ENCODE results near the gene TBC1D24.
"Not testable (repeated sequence)": the region's sequence is repeated elsewhere in the genome, so short reads cannot be mapped to it uniquely, and the experiment has no call there.

TBC1D24 gene

GRCh38 chr16:2518823-2519710 is 44.1 kb downstream of the TBC1D24 start:
- DNase-seq = no peak

DNA sequence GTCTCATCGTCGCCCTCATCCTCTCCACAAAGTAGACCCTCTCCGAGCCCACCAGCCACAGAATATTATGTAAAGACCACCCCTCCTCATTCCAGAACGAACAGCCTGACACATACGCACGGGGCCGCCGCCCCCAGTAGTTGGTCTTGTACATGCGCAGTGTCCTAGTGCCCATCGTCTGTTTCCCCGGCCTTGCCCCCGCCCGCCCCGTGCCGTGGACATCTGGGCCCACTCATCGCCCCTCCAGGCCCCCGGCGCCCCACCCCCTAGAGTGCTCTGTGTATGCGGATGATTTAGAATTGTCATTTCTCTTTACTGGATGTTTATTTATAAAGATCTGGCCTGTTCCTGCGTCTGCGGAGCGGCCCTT is 44.8 kb downstream of the TBC1D24 start:
- DNase-seq = no peak

DNA sequence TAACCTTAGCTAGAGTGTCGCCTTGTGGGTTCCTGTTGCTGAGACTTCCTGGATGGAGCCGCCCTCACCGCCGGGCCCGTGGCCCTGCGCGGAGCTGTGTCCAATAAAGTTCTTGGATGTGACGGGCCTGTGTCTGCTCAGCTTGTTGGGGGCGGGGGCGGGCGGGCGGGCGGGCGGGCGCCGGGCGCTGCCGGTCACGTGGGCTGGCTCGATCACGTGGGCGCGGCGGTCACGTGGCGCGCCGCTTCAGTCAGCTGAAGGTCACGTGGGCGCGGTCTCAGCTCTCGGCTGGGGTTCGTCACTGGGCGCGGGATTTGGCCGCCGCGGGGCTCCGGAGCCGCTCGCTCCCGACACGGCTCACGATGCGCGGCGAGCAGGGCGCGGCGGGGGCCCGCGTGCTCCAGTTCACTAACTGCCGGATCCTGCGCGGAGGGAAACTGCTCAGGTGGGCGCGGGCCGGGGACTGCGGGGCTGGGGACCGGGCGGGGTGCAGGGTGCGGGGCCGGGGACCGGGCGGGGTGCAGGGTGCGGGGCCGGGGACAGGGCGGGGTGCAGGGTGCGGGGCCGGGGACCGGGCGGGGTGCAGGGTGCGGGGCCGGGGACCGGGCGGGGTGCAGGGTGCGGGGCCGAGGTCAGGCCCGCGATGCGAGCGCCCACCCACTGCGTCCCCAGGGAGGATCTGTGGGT is 45.3 kb downstream of the TBC1D24 start, which contains the start of gene AMDHD2:
Gene AMDHD2, plus strand, starts transcription at position 275 of the 687 bp plus-strand sequence. Its CDS starts 88 bp downstream, at position 363.
- peak; percentile 86 for DNase-seq

DNA sequence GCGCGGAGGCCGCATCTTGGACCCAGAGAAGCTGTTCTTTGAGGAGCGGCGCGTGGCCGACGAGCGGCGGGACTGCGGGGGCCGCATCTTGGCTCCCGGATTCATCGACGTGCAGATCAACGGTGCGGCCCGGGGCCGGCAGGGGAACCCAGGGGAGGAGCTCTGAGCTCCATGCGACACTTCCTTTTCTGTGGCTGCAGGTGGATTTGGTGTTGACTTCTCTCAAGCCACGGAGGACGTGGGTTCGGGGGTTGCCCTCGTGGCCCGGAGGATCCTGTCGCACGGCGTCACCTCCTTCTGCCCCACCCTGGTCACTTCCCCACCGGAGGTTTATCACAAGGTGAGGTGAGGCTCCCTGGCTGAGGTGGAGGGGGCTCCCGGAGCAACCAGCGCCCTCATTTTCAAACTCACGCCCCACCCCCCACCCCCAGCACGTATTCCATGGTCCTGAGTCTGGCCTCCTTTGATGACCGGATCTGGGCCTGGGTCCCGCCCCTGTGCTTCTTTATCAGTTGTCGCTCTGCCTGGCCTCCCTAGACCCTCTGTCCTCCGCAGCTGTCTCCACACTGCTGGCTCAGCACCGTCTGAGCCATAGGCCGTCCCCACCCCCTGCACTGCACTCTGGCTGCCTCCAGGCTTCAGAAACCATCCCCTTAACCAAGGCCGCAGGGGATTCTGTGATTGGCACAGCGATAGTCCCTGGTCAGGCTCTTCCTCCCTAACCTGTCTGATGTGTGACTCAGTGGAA is 46.0 kb downstream of the TBC1D24 start:
- peak; percentile 57 for DNase-seq

DNA sequence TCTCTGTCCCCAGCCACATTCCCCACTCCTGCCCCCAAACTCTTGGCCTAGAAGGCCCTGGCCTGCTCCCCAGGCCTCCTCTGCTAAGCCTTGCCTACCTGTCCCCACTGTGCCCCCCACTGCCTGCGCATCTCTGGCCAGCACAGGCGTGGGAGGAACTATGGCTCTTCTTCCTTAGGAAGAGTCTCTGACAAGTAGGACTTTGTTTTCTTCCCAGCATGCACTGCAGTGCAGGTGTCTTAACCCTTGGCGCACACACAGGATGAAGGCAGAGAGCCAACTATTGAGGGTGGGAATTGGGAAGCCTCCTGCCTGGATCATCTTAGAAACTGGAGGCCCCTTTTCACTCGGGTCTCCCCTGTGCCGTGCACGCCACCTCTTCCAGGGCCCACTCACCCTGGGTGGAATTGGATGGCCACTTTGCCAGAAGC is 48.9 kb downstream of the TBC1D24 start:
- DNase-seq = no peak

GRCh38 chr16:2524339-2524938 is 49.5 kb downstream of the TBC1D24 start:
- no peak for DNase-seq

DNA sequence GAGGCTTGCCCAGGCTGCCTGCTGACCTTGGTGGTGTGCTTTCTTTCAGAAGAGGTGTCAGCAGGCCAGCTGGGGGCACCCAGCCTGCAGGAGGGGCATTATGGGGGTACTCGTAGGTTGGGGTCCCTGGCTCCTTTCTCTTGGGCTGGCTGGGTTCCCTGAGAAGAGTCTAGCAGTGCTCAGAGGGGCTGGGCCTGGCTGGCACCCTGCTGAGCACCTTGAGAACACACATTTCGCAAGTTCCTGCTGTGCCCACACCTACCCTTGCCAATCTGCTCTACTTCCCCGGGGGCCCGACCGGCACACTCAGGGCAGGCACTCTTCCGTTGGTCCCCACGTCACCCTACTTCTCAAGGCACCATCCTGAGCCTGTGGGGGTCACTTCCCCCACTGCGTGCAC is 51.2 kb downstream of the TBC1D24 start:
- no peak for DNase-seq

- no peak for DNase-seq
Measured at GRCh38 chr16:2527071-2527783, 52.3 kb downstream of the TBC1D24 start.

DNA sequence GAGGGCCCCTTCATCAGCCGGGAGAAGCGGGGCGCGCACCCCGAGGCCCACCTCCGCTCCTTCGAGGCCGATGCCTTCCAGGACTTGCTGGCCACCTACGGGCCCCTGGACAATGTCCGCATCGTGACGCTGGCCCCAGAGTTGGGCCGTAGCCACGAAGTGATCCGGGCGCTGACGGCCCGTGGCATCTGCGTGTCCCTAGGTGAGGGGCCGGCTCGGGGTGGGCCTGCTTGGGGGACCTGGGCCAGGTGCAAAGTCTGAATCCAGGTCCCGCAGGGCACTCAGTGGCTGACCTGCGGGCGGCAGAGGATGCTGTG is 52.8 kb downstream of the TBC1D24 start:
- DNase-seq = no peak

GRCh38 chr16:2528161-2529060 is 53.5 kb downstream of the TBC1D24 start:
- no peak for DNase-seq

DNA sequence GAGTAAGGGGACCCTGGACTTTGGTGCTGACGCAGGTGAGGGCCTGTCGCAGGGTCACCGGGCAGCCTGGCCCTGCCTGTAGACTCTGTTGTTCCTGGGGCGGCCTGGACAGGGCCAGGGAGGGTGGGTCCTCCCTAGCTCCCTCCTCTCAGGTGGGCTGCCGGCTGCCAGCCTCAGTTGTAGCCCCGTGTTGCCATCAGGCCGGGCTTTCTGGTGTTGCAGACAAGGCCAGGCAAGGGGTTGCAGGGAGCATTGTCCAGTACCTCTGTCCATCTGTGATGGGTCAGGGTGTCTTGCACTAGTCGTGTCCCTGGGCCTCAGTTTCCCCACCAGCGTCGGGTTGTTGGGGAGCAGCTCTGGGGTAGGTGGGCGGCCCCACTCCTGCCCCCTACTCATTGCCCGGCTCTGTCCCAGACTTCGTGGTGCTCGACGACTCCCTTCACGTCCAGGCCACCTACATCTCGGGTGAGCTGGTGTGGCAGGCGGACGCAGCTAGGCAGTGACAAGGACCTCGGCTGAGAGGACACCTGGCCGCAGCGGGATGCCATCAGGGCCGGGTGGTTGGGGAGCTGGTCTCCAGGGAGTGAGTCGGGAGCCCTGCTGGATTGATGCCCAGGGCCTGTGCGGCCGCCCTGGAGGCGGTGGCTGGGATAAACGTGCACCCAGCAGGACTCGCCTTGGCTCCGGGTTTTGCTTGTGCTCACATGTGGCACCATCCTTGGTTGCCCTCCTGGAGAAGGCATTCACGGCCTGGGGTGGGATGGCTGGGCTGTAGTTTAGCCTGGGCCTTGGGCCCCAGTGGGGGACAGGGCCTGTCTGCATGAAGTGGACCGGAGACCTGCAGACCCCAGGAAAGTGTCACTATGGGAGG is 54.4 kb downstream of the TBC1D24 start:
- no peak for DNase-seq

- no peak for DNase-seq
Measured at GRCh38 chr16:2529961-2530628, 55.2 kb downstream of the TBC1D24 start.

DNA sequence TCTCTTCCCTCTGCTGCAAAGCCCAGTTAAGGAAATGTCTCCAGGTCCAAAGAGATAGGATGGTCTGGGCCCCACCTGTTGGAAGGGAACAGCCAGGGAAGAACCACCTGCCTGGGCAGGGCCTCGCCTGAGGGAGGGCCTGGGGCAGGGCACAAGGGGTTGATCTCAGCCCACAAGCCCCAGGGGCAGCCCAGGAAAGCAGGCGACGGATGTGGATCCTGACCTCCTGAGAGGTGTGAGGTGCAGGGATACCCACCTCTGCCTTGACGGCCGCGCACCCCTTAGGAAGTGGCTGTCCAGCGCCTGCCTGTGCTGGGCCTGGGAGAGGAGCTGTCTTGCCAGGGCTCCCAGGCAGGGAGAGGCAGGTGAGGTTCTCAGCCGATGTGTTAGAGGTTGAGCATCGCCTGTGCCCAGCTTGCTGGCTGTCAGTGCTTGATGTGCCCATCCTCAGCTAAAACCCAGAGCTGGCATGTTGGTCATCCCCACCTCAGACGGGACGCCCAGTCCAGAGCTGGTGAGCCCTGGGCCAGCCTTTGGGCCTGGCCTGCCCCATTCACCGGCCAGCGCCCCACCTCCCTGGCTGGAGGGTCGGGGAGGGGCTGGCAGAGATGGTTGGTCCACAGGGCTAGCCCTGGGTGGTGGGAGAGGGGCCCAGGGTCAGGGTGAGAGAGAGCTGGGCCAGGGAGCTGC is 55.8 kb downstream of the TBC1D24 start:
- no peak for DNase-seq

DNA sequence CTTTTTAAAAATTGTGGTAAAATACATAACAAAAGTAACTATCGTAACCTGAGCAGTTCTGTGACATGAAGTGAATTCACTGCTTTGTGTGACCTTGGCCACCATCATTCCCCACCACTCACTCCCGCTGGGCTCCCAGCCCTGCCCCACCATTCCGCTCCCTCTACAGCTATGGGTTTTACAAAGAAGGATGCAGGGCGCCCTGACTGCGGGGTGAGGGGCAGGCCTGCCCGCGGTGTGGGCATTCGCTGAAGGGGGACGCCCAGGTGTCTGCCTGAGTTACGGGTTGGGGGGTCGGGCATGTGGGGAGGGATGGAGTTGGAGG is 56.4 kb downstream of the TBC1D24 start, which contains the start of gene CEMP1:
Gene CEMP1, minus strand, starts transcription at position 38 of the 325 bp plus-strand sequence. CDS start 335 bp downstream, outside the sequence.
- no peak for DNase-seq

GRCh38 chr16:2531696-2532493 is 57.0 kb downstream of the TBC1D24 start:
- peak; percentile 97 for DNase-seq

DNA sequence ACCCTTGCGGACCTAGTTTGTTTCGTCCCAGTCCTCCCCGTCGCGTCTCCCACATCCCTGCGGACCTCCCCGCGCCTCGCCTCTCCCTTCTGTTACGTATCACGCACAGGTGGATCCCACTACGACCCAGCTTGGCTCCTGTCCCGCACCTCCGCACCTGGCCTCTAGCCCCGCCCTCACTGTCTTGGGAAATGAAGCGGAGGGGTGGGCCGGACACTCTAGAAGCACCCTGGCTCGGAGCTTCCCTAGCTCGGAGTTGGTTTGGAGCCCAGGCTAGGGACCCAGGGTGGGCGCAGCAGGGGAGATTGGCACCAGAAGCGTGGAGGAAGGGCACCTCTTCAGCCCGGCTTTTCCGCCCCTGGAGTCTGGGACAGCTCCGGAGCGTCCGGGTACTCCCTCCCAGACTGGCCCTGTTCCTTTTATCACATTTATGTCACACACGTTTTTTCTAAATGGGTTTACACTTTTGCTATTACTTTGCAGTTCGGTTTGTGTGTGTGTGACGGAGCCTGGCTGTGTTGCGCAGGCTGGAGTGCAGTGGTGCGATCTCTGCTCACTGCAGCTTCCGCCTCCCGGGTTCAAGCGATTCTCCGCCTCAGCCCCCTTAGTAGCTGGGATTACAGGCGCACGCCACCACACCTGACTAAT is 57.7 kb downstream of the TBC1D24 start:
- DNase-seq = peak; percentile 50

DNA sequence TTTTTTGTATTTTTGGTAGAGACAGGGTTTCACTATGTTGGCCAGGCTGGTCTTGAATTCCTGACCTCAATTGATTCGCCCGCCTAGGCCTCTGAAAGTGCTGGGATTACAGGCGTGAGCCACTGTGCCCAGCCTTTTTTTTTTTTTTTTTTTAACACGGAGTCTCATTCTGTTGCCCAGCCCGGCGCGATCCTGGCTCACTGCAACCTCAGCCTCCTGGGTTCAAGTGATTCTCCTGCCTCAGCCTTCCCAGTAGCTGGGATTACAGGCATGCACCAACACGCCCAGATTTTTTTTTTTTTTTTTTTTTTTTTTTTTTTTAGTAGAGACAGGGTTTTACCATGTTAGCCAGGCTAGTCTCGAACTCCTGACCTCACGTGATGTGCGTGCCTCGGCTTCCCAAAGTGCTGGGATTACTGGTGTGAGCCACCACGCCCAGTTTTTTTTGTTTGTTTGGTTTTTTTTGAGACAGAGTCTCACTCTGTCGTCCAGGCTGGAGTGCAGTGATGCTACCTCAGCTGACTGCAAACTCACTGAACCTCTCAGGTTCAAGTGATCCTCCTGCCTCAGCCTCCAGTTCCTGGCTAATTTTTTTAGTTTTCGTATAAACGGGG is 58.3 kb downstream of the TBC1D24 start:
- not testable (repeated sequence) for DNase-seq
